SK-N-MC (cell line): ENCODE data around the gene TAS2R60.
"Not testable (repeated sequence)": the region's sequence is repeated elsewhere in the genome, so short reads cannot be mapped to it uniquely, and the experiment has no call there.

Source experiments
- DNase-seq: peaks from one replicate; pipeline ENCODE4 v3.0.0-alpha.2; 2011; ENCODE audit warnings: low read depth, low spot score
- H3K27ac ChIP-seq: fragments of 200-600 bp; sonication (generic); 2 replicates; pipeline ENCODE4 v1.5.1; 2016; ENCODE audit warnings: mixed run types
- H3K36me3 ChIP-seq: fragments of 200-600 bp; sonication (generic); 2 replicates; pipeline ENCODE4 v1.6.1; 2017; ENCODE audit warnings: antibody characterized with exemption, low read length, mixed read lengths; ENCODE audit not compliant: insufficient read depth
- H3K4me3 ChIP-seq: fragments of 200-600 bp; sonication (generic); 2 replicates; pipeline ENCODE4 v1.5.1; 2016
- H3K9ac ChIP-seq: fragments of 200-600 bp; sonication (generic); 2 replicates; pipeline ENCODE4 v1.8.0; 2017; ENCODE audit warnings: mixed run types, mixed read lengths; ENCODE audit not compliant: insufficient read length
- H3K9me3 ChIP-seq: fragments of 200-600 bp; sonication (generic); 2 replicates; pipeline ENCODE4 v1.6.1; 2017; ENCODE audit warnings: low read depth, mild to moderate bottlenecking, antibody characterized with exemption, low read length, moderate library complexity, mixed read lengths
- EZH2 ChIP-seq: fragments of 200-600 bp; sonication (generic); IDR thresholded peaks from one replicate; pipeline ENCODE4 v1.6.1; 2017; ENCODE audit warnings: antibody characterized with exemption
- FOXP2 ChIP-seq: optimal IDR thresholded peaks from 2 replicates; pipeline ENCODE3; 2011; ENCODE audit warnings: mild to moderate bottlenecking, moderate library complexity; ENCODE audit not compliant: insufficient read depth; ENCODE audit errors: extremely low read length, control extremely low read depth
- POLR2AphosphoS5 ChIP-seq: IDR thresholded peaks from 2 replicates; pipeline ENCODE4 v1.6.1; 2012; ENCODE audit warnings: mild to moderate bottlenecking, low read depth, low read length, borderline replicate concordance

Gene TAS2R60

GRCh38 chr7:143485500-143485899, 42.2 kb downstream of the TAS2R60 start:
- H3K9me3 ChIP-seq: no peaks in the 10 kb centered on the region
- TF ChIP-seq FOXP2 (no peak), EZH2 (no peak), POLR2AphosphoS5 (no peak)
- no peak overlapping the region for H3K9ac ChIP-seq
- H3K4me3 ChIP-seq: no peak overlapping the region
- H3K36me3 ChIP-seq: no peaks in the 10 kb centered on the region
- no peak overlapping the region for H3K27ac ChIP-seq
- DNase-seq: no peak

- H3K27ac ChIP-seq, H3K9ac ChIP-seq, H3K9me3 ChIP-seq, DNase-seq, H3K36me3 ChIP-seq, H3K4me3 ChIP-seq: not testable (repeated sequence)
These were observed 43.0 kb downstream of the TAS2R60 start for GRCh38 chr7:143486266-143486665.

- Histone ChIP-seq H3K36me3 (no peaks in the 10 kb centered on the region), H3K27ac (peak overlapping the region; percentile 38; the same call in 1 of the 2 replicates), H3K9ac (no peak overlapping the region), H3K4me3 (0 out of 2 replicates have a peak overlapping the region, but pooled peaks have one; percentile 12), H3K9me3 (no peaks in the 10 kb centered on the region)
- no peak for DNase-seq
- no peak for TF ChIP-seq POLR2AphosphoS5
- TF ChIP-seq EZH2: no peak
- no peak for TF ChIP-seq FOXP2
These were observed 43.8 kb downstream of the TAS2R60 start for GRCh38 chr7:143487061-143487460.

- TF ChIP-seq EZH2 (no peak), FOXP2 (no peak), POLR2AphosphoS5 (no peak)
- Histone ChIP-seq H3K9ac (no peak overlapping the region), H3K27ac (peak overlapping the region; percentile 38; the same call in 1 of the 2 replicates), H3K36me3 (no peaks in the 10 kb centered on the region), H3K9me3 (no peaks in the 10 kb centered on the region), H3K4me3 (no peak overlapping the region)
- no peak for DNase-seq
These were observed 44.3 kb downstream of the TAS2R60 start for GRCh38 chr7:143487566-143487965.

- TF ChIP-seq FOXP2 (no peak), POLR2AphosphoS5 (no peak), EZH2 (no peak)
- H3K9ac ChIP-seq: no peak overlapping the region
- H3K9me3 ChIP-seq: no peaks in the 10 kb centered on the region
- no peak overlapping the region for H3K4me3 ChIP-seq
- no peak for DNase-seq
- no peaks in the 10 kb centered on the region for H3K36me3 ChIP-seq
- H3K27ac ChIP-seq: no peak overlapping the region
These were observed 47.6 kb downstream of the TAS2R60 start for GRCh38 chr7:143490717-143491306.

- TF ChIP-seq POLR2AphosphoS5 (no peak), EZH2 (no peak), FOXP2 (no peak)
- Histone ChIP-seq H3K36me3 (no peaks in the 10 kb centered on the region), H3K9me3 (no peaks in the 10 kb centered on the region), H3K9ac (no peak overlapping the region), H3K27ac (no peak overlapping the region), H3K4me3 (no peak overlapping the region)
- DNase-seq: no peak
These were observed 48.8 kb downstream of the TAS2R60 start for GRCh38 chr7:143492043-143492471.

GRCh38 chr7:143492799-143493739, 49.8 kb downstream of the TAS2R60 start:
- H3K27ac ChIP-seq: no peak overlapping the region
- TF ChIP-seq POLR2AphosphoS5 (no peak), FOXP2 (no peak), EZH2 (no peak)
- no peak overlapping the region for H3K4me3 ChIP-seq
- H3K36me3 ChIP-seq: no peaks in the 10 kb centered on the region
- no peaks in the 10 kb centered on the region for H3K9me3 ChIP-seq
- no peak for DNase-seq
- H3K9ac ChIP-seq: no peak overlapping the region

GRCh38 chr7:143493751-143494150, 50.5 kb downstream of the TAS2R60 start:
- Histone ChIP-seq H3K9me3 (no peaks in the 10 kb centered on the region), H3K27ac (no peak overlapping the region), H3K9ac (no peak overlapping the region), H3K4me3 (no peak overlapping the region), H3K36me3 (no peaks in the 10 kb centered on the region)
- DNase-seq: no peak
- no peak for TF ChIP-seq EZH2
- no peak for TF ChIP-seq FOXP2
- TF ChIP-seq POLR2AphosphoS5: no peak
